ENCODE measurements around the gene NCOA3.

- TF ChIP-seq ZNF274 (IDR thresholded peaks at IDR 0.05; ENCODE audit: insufficient read depth, insufficient read length), result no peak
- TF ChIP-seq SUZ12 (IDR thresholded peaks at IDR 0.05; ENCODE audit: unreplicated experiment), result no peak
- TF ChIP-seq SIX5 (IDR thresholded peaks at IDR 0.05; ENCODE audit: low read depth, low read length, severe bottlenecking), result no peak
- TF ChIP-seq EP300 (IDR thresholded peaks at IDR 0.05; ENCODE audit: borderline replicate concordance in 1 of 2, control insufficient read depth in 1 of 2, low read depth in 2 of 2, low read length in 2 of 2), result no peak
- no peak for TF ChIP-seq POLR2A (IDR thresholded peaks at IDR 0.05; ENCODE audit: low read depth, low read length)
- no peak for TF ChIP-seq POLR2AphosphoS5 (IDR thresholded peaks at IDR 0.05; ENCODE audit: low read length)
Observed at GRCh38 chr20:47620808-47621805, 119.4 kb downstream of the NCOA3 start.

All from GM12878 (cell line).